Umbilical cord (tissue), 2 donors: ENCODE data around the gene ASB2. TPM values are rescaled to one million over a fixed set of nuclear protein-coding genes. Genes with fewer than 3 reads are reported as not detected.

Source experiments
- DNase-seq: peaks from one replicate; pipeline ENCODE4 v3.0.0-alpha.2; 2015; ENCODE audit warnings: low spot score
- total RNA-seq: library from RNA; depleted of rRNA; stranded (reverse); fragments of >200 nt; gene quantifications from one replicate; pipeline ENCODE4 v1.2.3, GENCODE V29; 2014; ENCODE audit warnings: low replicate concordance; ENCODE audit not compliant: insufficient read depth

Gene ASB2, protein sequence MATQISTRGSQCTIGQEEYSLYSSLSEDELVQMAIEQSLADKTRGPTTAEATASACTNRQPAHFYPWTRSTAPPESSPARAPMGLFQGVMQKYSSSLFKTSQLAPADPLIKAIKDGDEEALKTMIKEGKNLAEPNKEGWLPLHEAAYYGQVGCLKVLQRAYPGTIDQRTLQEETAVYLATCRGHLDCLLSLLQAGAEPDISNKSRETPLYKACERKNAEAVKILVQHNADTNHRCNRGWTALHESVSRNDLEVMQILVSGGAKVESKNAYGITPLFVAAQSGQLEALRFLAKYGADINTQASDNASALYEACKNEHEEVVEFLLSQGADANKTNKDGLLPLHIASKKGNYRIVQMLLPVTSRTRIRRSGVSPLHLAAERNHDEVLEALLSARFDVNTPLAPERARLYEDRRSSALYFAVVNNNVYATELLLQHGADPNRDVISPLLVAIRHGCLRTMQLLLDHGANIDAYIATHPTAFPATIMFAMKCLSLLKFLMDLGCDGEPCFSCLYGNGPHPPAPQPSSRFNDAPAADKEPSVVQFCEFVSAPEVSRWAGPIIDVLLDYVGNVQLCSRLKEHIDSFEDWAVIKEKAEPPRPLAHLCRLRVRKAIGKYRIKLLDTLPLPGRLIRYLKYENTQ
- 35.4 TPM for total RNA-seq

DNA sequence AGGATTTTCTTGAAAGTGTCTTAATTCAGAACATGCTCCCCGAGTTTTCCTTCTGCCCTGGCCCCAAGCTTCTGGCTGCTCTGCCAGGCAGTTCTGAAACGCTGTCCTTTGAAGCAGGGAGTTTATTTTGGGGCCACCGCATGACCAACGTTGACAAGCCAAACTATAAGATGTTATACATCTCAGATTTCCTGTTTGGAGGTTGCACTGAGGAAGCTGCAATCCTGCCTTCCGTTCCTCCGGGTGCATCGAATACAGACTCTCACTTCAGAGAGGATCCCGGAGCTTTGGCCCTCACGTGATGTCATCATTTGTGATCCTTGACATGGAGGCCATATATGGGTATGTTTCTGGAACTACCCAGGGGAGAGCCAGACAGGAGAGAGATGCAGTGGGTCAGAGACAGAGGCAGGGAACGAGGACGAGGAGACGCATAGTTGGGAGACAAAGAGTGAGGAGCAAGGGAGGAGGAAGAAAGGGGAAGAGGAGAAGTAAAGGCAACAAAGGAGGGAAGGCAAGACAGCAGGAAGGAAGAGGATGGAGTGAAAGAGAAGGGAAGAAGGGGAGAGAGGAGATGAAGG is at the start of gene ASB2:
Gene ASB2, minus strand, starts transcription at position 94 of the 581 bp plus-strand sequence. CDS start 12,031 bp downstream, outside the sequence.
- DNase-seq = peak; percentile 61

DNA sequence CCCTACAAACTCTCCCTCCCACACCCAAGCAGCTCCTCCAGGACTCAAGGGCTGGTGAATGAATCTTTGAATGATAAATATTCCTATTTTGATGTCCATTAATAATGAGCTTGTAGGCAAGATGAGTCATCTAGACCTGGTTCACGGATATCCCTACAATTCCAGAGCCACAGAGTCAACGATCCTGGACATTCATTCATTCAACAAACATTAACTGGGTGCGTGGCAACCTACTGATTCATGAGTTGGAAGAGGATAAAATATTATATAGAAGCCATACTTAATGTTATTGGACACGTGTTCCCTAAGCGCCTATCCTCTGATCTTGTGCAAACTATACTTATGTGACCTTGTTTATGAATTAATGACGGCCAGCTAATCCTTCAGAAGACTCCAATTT is 49.4 kb upstream of the ASB2 start:
- DNase-seq = no peak

DNA sequence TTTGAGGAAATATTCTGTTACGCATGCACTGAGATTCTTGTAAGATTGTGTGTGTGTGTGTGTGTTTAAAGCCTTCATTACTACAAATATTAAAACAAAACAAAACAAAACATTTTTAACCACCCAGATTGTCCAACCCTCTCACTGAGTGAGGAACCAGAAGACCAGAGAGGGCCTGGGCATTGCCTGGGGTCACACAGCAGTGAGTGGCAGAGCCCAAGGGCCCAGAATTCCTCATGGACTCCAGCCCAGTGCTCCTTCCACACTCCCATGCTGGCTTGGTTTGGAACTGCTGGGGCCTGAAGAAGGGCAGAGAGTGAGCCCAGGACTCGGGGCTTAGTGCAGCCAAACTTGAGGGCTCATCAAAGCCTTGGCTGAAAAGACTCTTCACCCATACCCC is 48.2 kb upstream of the ASB2 start:
- no peak for DNase-seq

DNA sequence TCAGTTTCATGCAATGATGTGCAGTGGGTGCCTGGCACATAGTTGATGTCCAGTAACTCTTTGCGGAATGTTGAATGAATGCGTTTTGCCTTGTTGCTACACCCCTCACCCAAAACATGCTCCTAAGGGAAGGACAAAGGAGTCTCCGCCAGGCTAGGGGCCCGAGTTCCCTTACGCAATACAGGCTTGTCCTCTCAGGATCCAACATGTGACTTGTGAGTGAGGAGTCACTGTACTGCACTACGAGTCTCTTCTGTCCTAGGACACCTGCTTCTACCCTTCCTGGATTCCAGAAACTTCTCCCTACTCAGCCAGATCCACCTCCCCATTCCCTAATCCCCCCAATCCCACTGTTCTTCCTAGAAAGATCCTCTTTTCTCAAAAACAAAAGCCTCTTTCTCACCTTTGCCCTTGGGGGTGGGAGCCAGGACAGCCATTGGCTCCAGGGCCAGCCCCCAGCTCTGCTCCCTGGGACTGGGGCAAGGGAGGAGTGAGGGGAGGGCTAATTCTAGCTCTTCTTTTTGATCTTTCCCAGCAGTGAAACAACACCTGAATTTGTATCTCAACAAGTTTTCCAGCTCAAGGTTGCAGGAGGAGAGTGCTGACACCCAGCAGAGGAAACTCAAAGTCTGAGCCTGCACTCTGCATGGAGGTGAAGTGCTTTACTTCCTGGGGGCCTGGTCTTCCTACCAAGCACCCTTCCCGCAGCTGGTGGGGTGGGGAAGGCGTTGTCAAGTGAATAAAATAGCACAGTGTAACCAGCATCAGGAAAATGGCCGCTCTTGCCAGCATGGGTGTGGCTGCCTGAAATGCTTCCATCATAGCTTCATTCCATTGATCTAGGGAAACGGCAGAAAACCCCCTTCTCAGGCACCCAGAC is 46.4 kb upstream of the ASB2 start:
- DNase-seq = no peak

DNA sequence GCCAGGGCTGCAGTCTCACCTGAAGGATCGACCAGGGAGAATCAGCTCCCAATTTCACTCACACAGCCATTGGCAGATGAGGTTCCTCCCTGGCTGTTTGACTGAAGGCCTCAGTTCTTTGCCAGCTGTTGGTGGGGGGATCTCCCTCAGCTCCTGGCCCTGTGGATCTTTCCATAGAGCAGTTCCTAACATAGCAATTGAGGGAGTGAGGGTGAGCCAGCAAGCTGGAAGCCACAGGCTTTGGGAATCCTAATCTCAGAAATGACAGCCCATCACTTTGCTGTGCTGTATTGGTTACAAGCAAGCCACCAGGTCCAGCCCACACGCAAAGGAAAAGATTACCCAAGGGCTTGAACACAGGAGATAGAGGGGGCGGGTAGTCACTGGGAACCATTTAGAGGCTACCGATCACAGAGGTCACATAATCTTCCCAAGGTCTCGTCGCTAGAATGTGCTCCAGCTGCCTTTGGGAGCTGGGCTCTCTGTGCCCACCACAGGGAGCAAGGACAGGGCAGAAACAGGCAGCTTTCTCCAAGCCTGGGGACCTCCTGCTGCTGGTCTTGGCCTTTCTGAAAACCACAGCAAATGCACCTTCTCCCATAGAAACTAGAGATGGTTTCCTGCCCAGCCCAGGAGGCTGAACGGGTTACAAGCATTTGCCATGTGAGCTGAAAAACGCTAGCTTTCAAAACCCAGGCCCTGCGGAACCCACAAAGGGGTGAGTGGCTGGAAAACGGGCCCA is 45.2 kb upstream of the ASB2 start:
- DNase-seq = no peak

DNA sequence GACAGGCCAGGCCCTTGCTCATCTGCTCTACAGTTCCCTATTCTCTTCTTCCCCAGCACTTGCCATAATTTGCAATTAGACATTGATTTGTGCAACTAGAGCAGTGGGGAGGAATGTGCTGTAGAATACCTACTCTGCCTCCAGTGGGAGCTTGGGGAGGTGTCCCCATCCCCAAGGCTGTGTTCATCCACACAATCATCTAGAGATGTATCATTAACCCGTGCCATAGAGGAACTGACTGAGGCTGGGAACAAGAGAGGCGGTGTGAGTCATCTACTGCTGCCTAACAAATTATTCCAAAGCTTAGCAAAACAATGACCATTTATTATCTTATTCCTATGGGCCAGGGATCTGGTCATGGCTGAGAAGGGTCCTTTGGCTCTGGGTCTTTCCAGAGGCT is 44.6 kb upstream of the ASB2 start:
- no peak for DNase-seq

DNA sequence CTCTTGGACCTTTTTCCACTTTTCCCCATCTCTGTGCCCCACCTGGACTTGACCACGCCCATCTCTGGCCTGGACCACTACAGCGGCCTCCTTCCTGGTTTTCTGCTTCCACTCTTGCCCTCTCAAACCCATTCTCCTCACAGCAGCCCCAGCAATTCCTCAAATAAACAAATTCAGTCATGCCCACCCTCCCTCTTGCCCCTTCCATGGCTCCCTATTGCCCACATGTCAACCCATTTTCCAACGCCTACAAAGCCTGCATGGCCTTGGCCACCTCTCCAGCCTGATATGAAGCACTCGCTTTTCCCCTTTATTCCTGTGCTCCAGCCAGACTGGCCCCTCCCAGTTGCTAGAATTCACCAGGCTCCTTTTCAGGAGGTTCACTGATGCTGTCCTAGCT is 43.9 kb upstream of the ASB2 start:
- DNase-seq = no peak

DNA sequence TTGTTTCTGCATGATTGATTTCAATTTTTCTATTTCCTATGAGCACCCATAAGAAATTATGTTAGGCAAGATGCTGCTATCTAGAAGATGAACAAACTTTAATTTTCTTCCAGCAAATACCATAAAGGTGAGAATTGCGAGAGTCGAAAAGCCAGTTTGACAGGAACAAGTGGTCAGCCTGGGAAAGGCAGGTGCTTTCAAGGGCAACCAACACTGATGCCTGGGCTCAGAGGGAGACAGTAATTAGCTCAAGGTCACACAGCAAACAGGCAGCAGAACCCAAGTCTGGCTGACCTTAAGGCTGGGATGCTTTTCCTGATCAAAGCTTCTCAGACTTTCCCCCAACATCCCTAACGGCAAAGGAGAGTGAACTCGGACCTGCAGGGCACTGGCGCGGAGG is 43.0 kb upstream of the ASB2 start:
- no peak for DNase-seq

DNA sequence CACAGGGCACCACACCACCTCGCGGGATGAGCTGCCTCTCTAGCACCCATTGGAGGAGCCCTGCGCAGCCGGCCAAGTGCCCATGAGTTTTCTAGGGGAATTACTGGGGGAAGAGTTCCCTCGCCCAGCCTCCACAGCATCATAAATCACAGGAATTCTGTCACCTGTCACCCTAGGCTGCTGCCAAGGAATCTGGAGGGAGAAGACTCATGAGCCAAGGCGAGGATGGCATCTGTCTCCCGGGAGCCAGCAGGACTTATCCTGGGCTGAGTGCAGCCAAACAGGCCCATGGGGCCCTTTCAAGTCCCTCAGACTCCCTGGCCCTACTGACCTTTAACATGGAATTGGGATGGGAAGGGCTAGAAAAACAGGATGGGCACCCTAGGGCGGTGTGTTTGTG is 41.9 kb upstream of the ASB2 start:
- no peak for DNase-seq

DNA sequence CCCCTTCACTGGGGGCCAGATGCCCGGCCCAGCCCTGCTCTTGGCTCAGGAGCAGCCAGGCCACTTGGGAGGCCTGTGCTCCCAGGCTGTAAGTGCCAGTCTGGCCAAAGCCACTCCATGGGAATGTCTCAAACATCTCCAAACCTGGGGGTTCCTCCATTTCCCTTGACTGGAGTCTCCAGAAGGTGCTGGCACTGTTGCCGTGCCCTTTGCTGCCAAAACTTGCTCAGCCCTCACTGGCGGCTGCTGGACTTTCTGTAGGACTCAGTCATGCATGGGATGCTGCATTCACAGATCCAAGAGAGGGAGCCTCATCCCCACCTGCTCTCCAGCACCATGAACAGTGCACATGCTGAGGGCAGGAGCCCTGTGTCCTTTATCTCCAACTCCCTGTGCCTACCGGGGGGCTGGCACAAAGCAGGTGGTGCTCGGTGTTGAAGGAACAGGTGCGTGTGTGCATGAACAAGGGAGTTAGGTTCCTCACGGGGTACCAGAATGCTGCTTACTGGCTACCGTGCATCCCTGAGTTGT is 40.1 kb upstream of the ASB2 start:
- DNase-seq = no peak

DNA sequence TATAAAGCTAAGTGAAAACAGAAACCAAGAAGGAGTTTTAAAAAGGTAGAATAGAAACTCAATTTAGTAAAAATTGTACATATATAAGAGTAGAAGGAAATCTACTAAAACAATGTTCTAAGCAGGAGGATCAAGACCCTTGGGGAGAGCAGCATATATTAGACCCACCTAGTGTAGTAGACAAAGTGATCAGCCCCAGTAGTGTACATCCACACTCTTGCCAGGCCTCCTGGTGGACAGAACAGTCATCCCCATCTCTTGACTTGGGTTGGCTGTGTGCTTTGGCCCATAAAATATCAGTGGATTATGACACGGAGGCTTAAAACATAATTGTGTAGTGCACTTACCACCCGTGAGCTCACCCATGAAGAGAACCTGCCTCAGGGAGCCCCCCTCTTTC is 38.9 kb upstream of the ASB2 start:
- DNase-seq = no peak

DNA sequence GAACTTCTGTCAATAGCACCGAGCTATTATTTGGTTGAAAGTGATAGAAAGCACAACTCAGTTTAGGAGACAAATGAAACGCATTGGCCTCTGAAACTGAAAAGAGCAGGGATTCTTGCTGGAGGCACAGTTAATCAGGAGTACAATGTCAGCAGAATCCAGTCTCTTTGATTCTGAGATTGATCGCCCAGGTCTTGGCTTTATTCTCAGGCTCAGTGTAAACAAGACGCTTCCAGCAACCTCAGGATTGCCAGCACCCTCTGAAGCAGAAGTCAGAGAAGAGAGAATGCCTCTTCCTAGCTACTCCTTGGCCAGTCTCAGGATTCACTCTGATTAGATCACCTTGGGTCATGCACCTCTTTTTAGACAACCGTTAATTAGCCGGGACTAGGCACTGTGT is 38.0 kb upstream of the ASB2 start:
- DNase-seq = no peak

DNA sequence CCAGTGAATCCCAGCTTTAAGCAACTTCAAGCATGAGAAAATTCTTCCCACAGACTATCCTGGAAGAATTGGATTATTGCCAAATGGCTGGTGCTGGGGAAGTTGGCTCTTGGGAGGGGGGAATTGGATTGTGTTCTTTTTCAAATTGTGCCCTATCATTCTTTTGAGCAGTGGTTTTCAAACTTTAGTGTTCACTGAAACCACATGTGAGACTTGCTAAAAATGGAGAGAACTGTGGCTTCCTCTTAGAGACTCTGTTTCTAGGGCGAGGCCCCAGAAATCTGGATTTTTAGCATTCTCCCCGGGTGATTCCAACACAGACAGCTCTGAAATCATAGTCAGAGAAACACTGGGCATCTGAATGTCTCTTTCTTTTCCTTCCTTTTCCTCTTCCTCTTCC is 35.4 kb upstream of the ASB2 start:
- peak; percentile 45 for DNase-seq

DNA sequence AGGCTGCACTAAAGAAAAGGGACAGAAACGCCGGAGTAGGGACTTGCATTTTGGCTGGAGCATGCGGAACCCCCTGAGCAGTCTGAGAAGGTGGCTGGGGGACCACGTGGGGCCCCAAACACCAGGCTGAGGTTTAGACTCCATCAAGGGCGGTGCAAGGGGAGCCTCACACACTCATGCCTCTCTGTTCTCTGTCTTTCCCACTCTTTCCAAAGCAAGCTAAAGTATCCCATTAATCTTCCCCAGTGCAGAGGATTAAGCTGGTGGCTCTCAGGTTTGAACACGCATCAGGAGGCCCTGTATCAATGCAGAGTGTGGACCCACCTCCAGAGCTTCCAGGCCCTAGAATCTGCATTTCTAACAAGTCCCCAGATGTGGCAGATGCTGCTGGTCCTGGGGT is 34.3 kb upstream of the ASB2 start:
- no peak for DNase-seq

DNA sequence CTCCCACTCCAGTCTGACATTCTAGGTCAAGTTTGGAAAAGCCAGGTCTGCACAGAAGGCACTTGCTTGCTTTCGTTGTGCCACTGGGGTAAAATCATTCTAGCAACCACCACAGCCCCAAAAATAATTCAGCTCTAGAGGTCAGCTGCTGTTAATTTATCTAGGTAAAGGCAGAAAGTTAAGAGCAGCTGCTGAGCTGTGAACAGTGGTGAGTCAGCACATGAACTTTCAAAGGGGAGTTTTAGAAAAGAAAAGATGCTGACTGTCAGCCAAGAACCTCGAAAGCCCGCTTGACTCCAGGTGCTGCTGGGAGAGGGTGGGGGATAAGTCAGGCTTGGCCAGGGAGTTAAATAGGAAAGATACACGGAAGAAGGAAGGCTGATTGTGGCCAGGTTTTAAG is 33.4 kb upstream of the ASB2 start:
- DNase-seq = peak; percentile 54

DNA sequence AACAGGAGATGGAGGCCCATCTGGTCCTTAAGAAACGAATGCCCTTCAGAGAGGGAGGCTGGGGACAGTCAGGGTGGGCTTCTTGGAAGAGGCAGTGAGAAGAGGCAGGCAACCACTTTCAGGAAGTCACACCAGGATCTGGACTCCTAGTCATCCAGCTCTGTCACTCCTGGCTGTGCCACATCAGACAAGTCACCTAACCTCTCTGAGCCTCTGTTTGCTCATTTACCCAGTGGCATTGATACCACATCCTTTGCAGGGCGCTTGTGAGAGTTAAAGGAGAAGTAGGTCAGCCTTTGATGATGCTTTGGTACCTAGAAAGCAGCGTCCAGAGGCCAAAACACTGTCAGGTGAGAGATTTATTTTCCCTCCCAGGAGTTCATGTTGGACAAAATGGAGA is 31.9 kb upstream of the ASB2 start:
- no peak for DNase-seq

DNA sequence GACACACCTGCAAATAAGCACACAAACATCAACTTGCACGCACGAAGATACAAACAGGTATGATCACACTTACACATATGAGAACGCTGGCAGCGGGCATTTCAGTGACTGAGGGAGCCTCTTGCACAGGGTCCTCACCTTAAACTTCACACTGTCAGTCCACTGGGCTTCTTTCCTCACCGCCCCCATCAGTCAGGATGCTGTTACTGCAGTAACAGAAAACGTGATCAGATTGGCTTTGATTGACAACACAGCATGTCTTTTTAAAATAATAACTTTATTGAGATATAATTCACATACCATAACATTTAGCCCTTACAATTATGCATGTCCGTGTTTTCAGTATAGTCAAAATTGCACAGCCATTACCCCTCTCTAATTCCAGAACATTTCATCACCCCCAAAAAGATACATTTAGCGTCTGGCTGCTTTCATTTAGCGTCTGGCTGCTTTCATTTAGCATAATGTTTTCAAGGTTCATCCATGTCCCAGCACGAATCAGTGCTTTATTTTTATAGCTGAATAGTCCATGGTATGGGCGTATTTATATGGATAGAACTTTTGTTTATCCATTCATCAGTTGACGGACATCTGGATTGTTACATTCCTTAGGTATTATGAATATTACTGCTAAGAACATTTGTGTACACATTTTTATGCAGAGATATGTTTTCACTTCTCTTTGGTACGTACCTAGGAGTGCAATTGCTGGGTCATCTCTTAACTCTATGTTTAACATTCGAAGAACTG is 29.1 kb upstream of the ASB2 start:
- no peak for DNase-seq

DNA sequence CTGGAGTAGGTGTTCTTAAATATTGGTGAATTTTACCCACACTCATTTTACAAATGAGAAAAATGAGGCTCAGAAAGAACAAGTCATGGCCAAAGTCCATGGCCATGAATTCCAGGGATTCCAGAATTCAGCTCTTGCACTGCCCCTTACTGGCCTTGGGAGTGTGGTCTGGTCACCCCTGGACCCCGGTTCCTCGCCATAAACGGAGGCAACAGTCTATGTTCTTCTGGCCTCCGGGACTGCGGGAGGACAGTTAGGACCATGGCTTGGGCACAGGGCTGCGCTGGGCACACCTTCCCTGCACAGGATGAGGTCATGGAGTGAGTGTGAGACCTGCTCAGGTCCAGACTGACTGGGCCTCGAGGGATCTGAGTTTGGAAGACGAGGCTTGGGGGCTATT is 27.6 kb upstream of the ASB2 start:
- no peak for DNase-seq

DNA sequence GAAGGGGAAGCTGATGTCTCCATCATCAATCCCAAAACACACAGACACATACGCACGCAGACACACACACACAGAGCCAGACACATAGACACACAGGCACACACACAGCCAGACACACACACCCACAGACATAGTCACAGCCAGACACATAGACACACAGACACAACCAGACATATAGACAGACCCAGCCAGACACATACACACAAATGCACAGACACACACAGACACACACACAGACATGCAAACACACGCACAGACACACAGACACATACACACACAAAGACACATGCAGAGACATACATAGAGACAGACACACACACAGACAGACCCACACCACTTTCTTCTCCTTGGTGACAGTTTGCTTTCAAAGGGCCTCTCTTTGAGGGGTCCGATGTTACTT is 27.0 kb upstream of the ASB2 start:
- DNase-seq = no peak
